MM.1S (cell line): ENCODE data around the gene IL22RA2.

ENCODE experiments used
- DNase-seq: peaks from one replicate; pipeline ENCODE4 v3.0.0-alpha.2; 2015
- H2AFZ ChIP-seq: fragments of 300-600 bp; sonication (generic); 2 replicates; pipeline ENCODE4 v1.6.0; 2016; ENCODE audit warnings: antibody characterized with exemption, low read length
- H3F3A ChIP-seq: fragments of 300-600 bp; sonication (generic); 2 replicates; pipeline ENCODE4 v1.6.1; 2016; ENCODE audit warnings: mild to moderate bottlenecking, antibody characterized with exemption, low read length, moderate library complexity, mixed read lengths; ENCODE audit not compliant: insufficient read depth
- H3K27ac ChIP-seq: fragments of 300-600 bp; sonication (generic); 2 replicates; pipeline ENCODE4 v1.5.1; 2016; ENCODE audit warnings: mild to moderate bottlenecking, low read length
- H3K27me3 ChIP-seq: fragments of 300-600 bp; sonication (generic); replicated peaks from 2 replicates; pipeline ENCODE4 v1.6.0; 2016; ENCODE audit warnings: low read length; ENCODE audit not compliant: insufficient read depth
- H3K36me3 ChIP-seq: fragments of 300-600 bp; sonication (generic); replicated peaks from 2 replicates; pipeline ENCODE4 v1.6.1; 2016; ENCODE audit warnings: mild to moderate bottlenecking, low read length, mixed read lengths; ENCODE audit not compliant: insufficient read depth
- H3K4me1 ChIP-seq: fragments of 300-600 bp; sonication (generic); 2 replicates; pipeline ENCODE4 v1.6.1; 2016; ENCODE audit warnings: low read length, mixed read lengths
- H3K4me2 ChIP-seq: fragments of 300-600 bp; sonication (generic); 2 replicates; pipeline ENCODE4 v1.6.0; 2016; ENCODE audit warnings: low read depth, low read length
- H3K4me3 ChIP-seq: fragments of 300-600 bp; sonication (generic); 2 replicates; pipeline ENCODE4 v1.5.1; 2016; ENCODE audit warnings: low read length, mixed read lengths
- H3K79me2 ChIP-seq: fragments of 300-600 bp; sonication (generic); 2 replicates; pipeline ENCODE4 v1.6.1; 2016; ENCODE audit warnings: mixed run types, low read length, mixed read lengths
- H3K9ac ChIP-seq: fragments of 300-600 bp; sonication (generic); 2 replicates; pipeline ENCODE4 v1.6.1; 2016; ENCODE audit warnings: low read length, mixed read lengths
- H3K9me2 ChIP-seq: fragments of 300-600 bp; sonication (generic); replicated peaks from 2 replicates; pipeline ENCODE4 v1.6.1; 2016; ENCODE audit warnings: mild to moderate bottlenecking, low read length, mixed read lengths; ENCODE audit not compliant: insufficient read depth
- H3K9me3 ChIP-seq: fragments of 300-600 bp; sonication (generic); replicated peaks from 2 replicates; pipeline ENCODE4 v1.6.1; 2016; ENCODE audit warnings: mild to moderate bottlenecking, low read length, mixed read lengths; ENCODE audit not compliant: insufficient read depth
- H4K20me1 ChIP-seq: fragments of 300-600 bp; sonication (generic); 2 replicates; pipeline ENCODE4 v1.6.1; 2016; ENCODE audit warnings: mild to moderate bottlenecking, low read length, moderate library complexity, mixed read lengths; ENCODE audit not compliant: insufficient read depth
- CTCF ChIP-seq: fragments of 300-600 bp; sonication (generic); IDR thresholded peaks from 2 replicates; pipeline ENCODE4 v1.5.1; 2016; ENCODE audit warnings: antibody characterized with exemption, low read length, mixed read lengths
- EZH2 ChIP-seq: fragments of 300-600 bp; sonication (generic); optimal IDR thresholded peaks from 2 replicates; pipeline ENCODE3; 2017; ENCODE audit warnings: low read depth, mild to moderate bottlenecking, antibody characterized with exemption, low read length, mixed read lengths
- EZH2phosphoT487 ChIP-seq: fragments of 300-600 bp; sonication (generic); IDR thresholded peaks from 2 replicates; pipeline ENCODE4 v1.6.1; 2018; ENCODE audit warnings: antibody characterized with exemption, low read length

Gene IL22RA2

GRCh38 chr6:137121401-137121997, 51.9 kb downstream of the IL22RA2 start:
- peak overlapping the region; percentile 50 for H2AFZ ChIP-seq
- peak overlapping the region; percentile 36 for H3K4me2 ChIP-seq

GRCh38 chr6:137120748-137121147, 52.7 kb downstream of the IL22RA2 start:
- Histone ChIP-seq H3F3A (no peaks in the 10 kb centered on the region), H3K79me2 (no peaks in the 10 kb centered on the region), H3K9me2 (no peaks in the 10 kb centered on the region), H3K4me2 (peak overlapping the region; percentile 36), H3K36me3 (no peaks in the 10 kb centered on the region), H3K27me3 (no peaks in the 10 kb centered on the region), H3K27ac (no peak overlapping the region), H2AFZ (peak overlapping the region; percentile 50), H3K4me3 (no peak overlapping the region), H3K9ac (no peak overlapping the region), H3K9me3 (no peaks in the 10 kb centered on the region), H4K20me1 (no peaks in the 10 kb centered on the region), H3K4me1 (0 out of 2 replicates have a peak, but pooled peaks cover 6% of the 10 kb centered on the region)
- no peak for DNase-seq
- TF ChIP-seq EZH2, result no peak
- TF ChIP-seq CTCF, result no peak
- TF ChIP-seq EZH2phosphoT487, result no peak

More at GRCh38 chr6:137121401-137121997, 51.9 kb downstream of the IL22RA2 start:
- no peaks in the 10 kb centered on the region for H3K9me2 ChIP-seq
- H3K27ac ChIP-seq, result no peak overlapping the region
- no peaks in the 10 kb centered on the region for H3K36me3 ChIP-seq
- H4K20me1 ChIP-seq, result no peaks in the 10 kb centered on the region
- H3K4me1 ChIP-seq, result 0 out of 2 replicates have a peak, but pooled peaks cover 6% of the 10 kb centered on the region
- H3K79me2 ChIP-seq, result no peaks in the 10 kb centered on the region
- H3K4me3 ChIP-seq, result peak overlapping the region; percentile 4; the same call in 1 of the 2 replicates
- H3K27me3 ChIP-seq, result no peaks in the 10 kb centered on the region
- no peaks in the 10 kb centered on the region for H3F3A ChIP-seq
- TF ChIP-seq EZH2 (no peak), EZH2phosphoT487 (no peak), CTCF (no peak)
- peak; percentile 23 for DNase-seq
- no peaks in the 10 kb centered on the region for H3K9me3 ChIP-seq
- H3K9ac ChIP-seq, result no peak overlapping the region

- no peaks in the 10 kb centered on the region for H3F3A ChIP-seq
- DNase-seq, result no peak
- TF ChIP-seq EZH2 (no peak), EZH2phosphoT487 (no peak), CTCF (no peak)
- no peaks in the 10 kb centered on the region for H3K79me2 ChIP-seq
- no peaks in the 10 kb centered on the region for H3K9me3 ChIP-seq
- H3K9ac ChIP-seq, result no peak overlapping the region
- H4K20me1 ChIP-seq, result no peaks in the 10 kb centered on the region
- H3K4me2 ChIP-seq, result no peak overlapping the region
- H3K27me3 ChIP-seq, result no peaks in the 10 kb centered on the region
- H3K36me3 ChIP-seq, result no peaks in the 10 kb centered on the region
- H3K9me2 ChIP-seq, result no peaks in the 10 kb centered on the region
- H3K4me3 ChIP-seq, result no peak overlapping the region
- H2AFZ ChIP-seq, result no peak overlapping the region
- H3K4me1 ChIP-seq, result 0 out of 2 replicates have a peak, but pooled peaks cover 6% of the 10 kb centered on the region
- no peak overlapping the region for H3K27ac ChIP-seq
Measured at GRCh38 chr6:137119196-137120104, 54.0 kb downstream of the IL22RA2 start.
